HG03175 (cell line): Measurements from ENCODE around the gene MLANA.
"Not testable (repeated sequence)": the region's sequence is repeated elsewhere in the genome, so short reads cannot be mapped to it uniquely, and the experiment has no call there.

Experiments used
- ATAC-seq: cut with Tn5 transposase; IDR thresholded peaks from one replicate; pipeline ENCODE4 v1.9.1; 2021; ENCODE audit warnings: mild to moderate bottlenecking, moderate library complexity; ENCODE audit not compliant: unreplicated experiment

Gene MLANA

DNA sequence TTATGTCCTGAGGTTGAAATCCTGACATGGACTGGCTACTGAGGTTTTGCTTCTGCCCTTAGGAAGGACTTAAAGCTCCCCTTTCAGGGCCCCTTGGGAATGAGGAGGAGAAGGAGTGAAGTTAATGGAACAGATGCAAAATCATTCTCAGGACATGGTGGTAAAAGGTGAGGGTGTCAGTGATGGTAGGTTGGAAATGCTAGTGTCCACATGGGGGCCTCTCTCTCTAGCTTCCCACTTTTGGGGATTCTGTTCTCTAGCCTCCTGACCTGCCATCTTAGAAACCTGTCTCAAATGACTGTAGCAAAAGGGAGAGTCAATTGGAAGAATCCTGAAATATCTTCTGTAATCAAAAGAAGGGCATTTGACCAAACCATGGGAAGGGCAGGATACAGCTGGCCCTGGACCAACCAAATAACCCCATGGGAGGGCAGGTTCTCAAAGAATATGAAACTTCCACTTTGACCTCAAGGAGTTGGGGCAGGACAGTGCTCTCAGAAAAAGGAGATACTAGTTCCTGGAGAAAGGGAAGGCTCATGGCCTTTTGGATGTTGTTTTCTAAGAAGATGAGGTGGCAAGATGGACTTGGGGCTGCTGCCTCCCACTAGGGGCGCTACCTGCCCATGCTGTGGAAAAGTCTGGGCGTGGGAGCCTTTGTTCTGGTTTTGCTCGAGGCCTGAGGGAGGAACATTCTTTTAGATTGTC is 21.2 kb upstream of the MLANA start:
- no peak for ATAC-seq

DNA sequence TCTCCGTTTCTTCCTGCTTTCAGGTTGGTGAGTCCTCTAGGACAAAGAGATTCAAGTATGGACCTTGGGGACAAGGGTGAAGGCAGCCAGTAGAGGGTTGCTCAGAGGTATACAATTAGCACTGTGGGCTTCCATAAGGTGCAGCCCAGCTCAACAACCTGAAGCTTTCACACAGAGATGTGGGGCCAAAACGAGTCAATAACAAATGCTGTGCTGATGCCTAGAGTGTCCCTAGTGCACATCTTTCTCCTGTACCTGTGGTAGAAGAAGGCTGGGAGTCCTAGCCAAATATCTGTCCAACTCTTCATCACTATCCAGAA is 20.7 kb upstream of the MLANA start:
- ATAC-seq = no peak

DNA sequence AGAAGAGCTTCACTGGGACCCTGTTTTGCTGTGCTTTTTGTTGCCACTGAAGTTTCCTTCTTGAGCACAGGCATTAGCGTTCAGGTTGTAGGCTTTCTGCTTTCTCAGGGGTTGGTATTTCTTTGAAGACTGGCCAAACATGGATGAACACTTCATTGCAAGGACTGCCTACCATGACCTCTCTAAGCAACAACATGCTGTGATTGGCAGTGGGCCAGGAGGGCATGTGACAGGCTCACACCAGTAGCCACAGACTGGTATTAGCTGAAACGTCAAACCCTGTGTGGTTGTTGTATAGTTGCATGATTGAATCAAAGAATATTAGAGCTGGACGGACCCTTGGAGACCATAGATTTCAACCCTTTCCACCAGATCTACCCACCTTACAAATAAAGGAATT is 20.0 kb upstream of the MLANA start:
- ATAC-seq = no peak

DNA sequence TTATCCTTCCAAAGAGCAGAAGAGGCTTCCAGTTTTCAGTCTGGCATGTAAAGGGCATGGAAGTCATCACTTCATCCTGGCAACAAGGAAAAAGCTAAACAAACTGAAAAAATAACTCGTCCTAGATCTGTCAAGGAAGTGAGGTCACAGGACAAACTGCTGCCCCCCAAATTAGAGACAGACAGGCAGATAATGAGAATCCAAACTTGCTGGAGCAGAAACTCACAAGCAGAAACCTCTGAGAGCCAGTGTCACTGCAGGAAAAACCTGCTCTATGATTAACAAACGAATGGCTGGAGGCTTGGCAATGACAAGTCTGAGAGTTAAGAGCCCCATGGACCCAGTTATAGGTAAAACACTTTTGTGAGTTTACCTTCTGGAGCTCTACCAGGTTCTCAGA is 18.9 kb upstream of the MLANA start:
- no peak for ATAC-seq

DNA sequence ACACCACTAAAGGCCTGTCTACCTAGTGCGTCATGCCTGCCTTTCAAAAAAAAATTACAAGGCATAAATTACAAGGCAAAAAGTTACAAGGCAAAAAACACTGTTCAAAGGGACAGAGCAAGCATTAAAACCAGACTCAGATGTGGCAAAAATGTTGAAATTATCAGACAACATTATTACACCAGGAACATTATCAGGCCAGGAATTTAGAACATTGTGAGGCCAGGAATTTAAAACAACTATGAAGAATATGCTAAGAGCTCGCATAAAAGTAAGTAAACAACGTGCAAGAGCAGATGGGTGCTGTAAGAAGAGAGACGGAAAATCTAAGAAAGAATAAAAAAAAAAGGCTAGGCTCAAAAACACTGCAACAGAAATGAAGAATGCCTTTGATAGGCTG is 18.2 kb upstream of the MLANA start:
- no peak for ATAC-seq

DNA sequence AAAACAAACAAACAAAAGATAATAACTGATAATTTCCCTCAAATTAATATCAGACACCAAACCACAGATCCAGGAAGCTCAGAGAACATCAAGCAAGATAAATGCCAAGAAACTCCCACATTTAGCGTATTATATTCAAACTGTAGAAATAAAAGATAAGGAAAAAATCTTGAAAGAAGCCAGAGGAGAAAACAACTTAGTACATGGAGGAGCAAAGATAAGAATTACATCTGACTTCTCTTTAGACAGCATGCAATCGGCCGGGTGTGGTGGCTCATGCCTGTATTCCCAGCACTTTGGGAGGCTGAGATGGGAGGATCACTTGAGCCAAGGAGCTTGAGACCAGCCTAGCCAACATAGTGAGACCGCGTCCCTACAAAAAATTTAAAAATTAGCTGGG is 17.2 kb upstream of the MLANA start:
- no peak for ATAC-seq

DNA sequence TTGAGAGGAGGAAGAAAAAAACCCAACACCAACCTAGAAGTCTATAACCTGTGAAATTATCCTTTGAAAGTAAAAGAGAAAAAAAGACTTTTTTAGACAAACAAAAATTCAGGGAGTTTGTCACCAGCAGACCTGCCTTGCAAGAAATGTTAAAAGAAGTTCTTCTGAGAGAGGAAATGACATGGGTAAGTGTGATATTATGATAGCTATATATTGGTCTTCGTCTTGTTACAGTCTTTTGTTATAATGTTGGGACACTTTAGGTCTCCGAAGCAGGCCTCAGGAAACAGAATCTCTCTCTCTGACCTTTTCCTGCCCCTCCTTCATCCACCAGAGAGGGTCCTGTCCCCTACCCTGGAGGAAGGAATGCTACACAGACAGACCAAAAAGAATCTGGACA is 16.6 kb upstream of the MLANA start:
- ATAC-seq = no peak

DNA sequence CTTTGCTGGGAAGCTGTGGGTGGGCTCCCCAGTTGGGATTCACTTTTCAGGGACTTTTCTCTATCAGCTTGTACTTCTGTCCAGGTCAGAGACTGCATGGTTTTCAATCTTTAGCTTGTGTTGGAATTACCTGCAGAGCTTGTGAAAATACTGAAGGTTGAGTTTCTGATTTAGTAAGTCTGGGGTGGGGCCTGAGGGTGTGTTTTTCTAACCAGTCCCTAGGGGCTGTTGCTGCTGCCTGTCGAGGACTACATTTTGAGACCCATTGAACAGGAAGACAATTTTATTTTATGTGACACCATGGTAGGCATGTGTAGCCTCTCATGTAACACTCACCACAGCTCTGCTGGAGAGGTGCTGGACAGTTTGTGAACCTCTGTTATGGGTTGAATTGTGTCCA is 14.7 kb upstream of the MLANA start:
- ATAC-seq = peak; percentile 50

DNA sequence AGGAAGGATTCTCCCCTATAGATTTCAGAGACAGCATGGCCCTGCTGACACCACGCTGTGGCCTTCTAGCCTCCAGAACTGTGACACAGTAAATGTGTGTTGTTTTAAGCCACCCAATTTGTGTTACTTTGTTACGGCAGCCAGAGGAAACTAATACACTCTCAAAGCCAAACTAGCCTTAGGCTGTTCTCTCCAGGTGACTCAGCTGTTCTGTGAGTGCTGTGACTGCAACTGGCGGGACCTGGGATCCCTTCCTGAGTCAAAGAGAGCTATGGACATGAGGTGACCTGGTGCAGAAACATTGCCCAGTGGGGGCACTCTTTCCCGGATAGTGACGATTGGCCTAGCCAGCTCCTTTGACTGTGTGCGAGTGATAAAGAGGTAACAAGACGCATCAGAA is 14.0 kb upstream of the MLANA start:
- ATAC-seq = no peak

DNA sequence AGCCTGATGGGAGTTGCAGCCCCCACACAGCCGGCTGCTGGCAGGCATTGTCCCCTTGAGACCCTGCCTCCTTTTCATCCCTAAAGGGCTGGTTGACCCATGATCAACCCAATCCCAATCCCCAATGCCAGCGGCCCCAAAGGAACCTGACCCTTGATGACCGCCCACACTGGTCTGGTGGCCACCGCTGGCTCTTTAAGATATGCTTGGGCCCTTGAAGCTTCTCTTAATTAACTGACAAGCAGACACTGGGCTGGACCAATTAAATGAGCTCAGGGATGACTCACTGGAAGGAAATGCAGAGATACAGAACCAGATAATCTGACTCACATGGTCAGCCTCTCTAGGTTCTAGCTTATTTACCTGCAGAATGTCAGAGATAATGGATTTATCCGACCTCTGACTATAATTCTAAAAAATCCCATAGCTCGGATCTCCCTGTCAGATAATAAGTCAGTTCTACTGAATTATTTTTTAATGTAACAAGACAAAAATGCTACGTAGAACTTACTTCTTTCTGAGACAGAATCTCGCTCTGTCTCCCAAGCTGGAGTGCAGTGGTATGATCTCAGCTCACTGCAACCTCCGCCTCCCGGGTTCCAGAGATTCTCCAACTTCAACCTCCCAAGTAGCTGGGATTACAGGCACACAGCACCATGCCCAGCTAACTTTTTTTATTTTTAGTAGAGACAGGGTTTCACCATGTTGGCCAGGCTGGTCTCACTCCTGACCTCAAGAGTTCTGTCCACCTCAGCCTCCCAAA is 11.1 kb upstream of the MLANA start:
- ATAC-seq = no peak

DNA sequence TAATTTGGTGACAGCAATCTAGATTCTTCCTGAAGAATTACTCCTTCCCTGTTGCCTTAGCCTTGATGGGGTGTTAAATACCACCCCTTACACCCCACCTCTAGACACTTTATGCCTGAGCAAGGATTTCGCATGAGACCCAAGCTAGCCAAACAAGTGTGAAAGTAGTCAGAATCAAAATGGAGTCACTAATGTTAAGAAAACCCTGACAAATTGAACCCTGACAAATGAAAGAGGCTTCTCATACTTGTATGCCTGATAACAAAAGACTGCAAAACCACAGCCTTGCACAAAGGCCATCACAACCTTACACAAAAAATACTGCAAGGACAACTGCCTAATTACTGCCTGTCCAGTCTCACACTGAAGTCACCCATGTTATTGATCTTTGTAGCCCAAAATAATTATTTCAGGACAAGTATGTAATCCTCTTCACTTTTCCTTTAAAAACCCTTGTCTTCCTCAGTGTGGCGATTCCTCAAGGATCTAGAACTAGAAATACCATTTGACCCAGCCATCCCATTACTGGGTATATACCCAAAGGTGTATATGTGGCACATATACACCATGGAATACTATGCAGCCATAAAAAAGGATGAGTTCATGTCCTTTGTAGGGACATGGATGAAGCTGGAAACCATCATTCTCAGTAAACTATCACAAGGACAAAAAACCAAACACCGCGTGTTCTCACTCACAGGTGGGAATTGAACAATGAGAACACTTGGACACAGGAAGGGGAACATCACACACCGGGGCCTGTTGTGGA is 8.3 kb upstream of the MLANA start:
- not testable (repeated sequence) for ATAC-seq

DNA sequence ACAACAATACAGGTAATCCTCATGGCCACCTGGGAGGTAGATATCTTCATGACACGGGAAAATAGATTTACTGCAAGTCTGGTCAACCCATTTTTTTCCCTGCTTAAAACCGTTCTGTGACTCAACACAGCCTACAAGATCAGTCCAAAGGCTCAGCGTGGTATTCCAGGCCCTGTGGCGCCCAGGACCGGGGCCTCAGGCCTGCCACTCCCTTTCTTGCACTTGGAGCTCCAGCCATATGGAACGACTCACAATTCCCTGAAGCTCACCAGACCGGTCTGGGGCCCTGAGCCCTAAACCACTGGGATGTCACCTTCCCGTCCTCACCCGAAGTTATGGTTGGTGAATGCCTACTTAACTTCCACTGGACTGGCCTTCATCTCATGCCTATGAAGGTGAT is 6.5 kb upstream of the MLANA start:
- ATAC-seq = no peak

DNA sequence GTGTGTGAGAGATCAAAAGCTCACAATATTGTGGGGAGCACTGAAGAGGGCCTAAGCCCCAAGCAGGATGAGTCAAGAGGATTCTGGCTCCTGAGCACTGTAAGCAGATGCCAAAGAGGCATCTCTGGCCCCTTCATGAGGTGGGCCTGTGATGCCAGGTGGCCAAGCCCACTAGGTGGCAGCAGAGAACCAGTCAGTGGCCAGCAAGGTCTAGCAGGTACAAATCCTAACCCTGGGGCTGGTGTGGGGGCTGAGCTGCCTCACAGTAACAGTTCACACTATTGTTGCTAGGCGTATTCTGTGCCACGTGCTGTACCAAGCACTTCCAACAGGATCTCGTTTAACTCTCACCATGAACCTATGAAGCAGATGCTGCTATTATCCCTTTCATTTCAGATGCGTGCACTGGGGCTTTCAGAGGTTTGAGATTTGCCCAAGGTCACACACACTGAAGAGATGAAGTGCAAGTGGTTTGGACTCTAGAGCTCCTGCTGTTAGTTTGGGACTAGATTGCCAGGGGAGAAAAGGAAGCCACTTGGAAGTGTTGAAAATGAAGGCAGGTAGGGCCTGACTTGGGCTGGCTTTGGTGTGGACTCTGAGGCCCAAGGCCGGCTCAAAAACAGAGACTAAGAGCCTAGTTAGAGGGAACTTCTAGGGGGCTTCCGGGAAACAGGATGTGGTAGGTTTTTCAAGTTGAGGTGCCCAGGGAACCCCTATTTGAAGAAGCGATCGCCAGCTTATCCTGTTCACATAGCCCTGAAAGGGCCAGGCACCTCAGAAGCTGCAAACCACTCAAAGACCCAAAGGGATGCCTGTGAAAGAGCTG is 4.4 kb upstream of the MLANA start:
- ATAC-seq = peak; percentile 97

DNA sequence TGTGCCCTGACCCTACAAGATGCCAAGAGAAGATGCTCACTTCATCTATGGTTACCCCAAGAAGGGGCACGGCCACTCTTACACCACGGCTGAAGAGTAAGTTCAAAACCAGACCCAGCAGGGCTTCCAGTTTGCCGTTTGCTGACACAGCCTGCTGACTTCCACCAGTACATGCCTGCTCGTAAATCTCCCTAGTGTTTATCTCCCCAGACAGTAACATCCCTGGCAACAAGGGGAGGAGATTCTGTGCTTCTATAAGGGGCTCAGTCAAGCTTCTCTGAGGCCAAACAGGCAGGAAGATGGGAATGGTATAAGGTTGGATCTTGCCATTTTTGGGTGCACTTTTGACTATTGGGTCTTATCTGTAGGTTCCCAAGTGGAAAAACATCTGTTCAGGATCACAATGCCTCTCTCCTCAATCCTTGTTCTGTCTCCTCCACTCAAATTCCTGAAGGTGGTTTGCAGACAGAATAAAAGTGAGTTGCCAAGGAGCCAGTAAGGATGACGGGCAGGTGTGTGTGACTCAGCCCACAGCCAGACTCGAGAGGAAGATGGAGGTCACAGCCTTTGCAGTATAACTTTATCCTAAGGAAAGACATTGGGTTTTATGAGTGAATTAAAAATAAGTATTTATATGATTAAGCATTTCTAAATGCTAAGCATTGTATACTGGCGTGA is 1.9 kb downstream of the MLANA start:
- no peak for ATAC-seq

DNA sequence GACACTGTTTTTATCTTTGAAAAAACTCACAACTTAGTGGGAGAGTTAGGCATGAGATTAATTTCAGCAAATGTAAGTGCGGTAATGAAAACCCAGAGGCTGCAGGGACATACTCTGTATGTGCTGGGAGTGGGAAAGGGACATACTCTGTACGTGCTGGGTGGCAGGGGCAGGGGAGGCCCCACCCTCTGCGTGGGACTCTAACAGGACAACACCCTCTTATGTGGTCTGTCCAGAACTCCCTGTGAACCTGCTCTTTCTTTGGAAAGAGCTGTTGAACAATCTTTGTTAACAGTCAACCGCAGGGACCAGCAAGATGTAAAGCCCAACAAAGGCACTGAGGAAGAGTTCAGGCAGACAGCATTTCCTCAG is 2.4 kb downstream of the MLANA start:
- ATAC-seq = no peak

DNA sequence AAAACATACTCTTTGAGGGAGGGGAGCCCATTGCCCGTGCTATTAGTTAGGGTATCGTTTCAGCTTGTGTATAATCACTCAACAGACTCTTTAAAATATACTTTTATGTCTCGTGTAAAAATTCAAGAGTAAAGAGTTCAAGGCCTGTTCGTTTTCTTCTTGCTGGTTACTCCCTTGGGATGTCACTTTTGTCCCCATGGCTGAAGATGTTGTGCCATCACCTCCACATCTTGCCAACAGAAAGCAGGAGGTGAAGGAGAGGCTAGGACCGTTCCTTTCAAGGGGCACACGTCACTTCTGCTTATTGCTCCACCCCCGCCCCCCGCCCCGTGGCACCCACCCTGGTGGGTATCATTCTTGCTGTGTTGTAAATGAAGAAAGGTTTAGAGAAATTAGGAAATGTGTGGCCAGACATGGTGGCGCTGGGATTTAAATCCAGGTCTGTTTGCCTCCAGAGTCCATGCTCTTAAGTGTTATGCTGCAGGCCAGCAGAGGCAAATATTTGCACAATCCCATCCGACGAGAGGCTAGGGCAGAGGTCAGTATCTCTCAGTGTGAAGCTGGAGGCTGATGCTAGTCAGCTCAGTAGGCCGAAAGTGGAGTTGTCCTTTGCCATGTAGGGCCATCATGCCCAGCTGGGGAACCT is 3.0 kb downstream of the MLANA start:
- ATAC-seq = no peak

DNA sequence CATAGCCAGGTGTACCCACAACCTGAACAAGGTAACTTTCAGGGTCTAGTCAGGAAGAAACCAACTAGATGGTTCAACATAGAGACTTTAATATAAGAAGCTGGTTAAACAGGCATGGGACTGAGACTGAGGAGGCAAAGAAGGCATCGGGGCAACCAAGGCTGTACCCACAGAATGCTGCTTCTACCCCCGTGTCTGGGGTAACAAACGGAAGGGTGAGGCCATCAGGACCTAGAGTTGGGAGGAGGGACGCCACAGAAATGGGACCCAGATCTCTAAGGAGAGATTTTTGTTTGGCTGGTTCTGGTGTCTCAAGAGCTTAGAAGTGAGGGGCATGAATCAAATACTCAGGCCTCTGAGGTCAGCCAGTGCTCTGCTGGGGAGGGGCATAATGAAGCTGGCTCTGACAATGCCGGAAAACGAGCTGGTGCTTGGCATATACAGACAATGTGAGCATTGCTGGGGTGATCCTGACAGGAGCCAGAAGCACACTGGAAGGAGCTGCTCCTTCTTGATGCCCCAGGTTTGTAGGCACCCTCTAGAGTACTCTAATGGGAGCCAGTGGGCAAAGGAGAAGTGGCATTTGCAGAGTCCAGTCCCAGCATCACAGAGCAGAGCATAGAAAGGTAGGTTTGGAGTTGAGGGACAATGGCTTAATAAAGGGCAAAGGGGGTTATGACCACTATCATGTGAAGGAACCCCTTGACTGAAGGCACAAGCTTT is 3.7 kb downstream of the MLANA start:
- ATAC-seq = no peak

DNA sequence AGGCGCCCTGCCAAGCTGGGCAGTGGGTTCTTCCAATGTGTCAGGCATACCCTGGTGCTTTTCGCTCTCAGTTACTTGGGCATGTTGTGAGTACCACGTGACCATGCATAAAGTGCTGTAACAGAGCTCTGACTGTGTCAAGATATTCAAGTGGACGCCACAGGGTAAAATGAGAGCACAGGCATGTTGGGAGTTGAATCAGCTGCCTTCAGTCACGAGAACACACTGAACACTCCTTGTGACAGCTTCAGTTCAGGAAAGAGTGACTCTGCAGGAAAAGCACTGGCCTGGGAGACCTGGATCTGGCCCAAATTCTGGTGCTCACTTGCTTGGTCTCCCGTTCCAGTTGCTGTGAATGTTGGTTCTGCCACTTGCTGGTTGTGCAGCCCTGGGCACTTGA is 5.1 kb downstream of the MLANA start:
- ATAC-seq = no peak

DNA sequence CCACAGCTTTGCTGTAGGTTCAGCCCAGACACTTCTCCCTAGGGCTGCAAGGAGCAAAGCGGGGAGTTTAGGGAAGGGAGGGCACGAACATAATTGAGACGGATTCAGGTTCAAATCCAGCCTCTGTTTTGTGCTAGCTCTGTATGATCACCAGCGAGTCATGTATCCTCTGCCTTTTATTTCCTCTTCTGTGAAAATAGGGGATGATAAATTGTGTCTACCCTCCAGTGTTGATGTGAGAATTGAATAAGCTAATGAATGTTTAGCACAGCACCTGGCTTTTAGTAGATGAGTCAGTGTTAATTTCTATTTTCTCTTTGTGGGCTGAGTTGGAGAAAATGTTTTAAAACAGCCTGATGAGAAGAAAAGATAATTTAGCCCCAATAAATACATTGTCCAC is 6.2 kb downstream of the MLANA start:
- ATAC-seq = no peak

DNA sequence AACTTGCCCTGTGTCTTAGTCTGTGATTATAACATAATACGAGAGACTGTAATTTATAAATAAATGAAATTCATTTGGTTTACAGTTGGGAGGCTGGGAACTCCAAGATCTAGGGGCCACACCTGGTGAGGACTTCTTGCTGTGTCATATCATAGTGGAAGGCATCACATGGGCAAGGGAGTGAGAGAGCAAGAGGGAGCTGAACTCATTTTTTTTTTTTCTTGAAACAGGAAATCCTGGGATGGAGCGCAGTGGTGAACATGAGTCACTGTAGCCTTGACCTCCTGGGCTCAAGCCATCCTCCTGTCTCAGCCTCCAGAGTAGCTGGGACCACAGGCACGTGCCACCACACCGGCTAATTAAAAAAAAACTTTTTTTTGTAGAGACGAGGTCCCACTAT is 7.2 kb downstream of the MLANA start:
- ATAC-seq = no peak
